HG03139 (cell line): ENCODE results near the gene CAPN8.

Experiments
- ATAC-seq: cut with Tn5 transposase; IDR thresholded peaks from one replicate; pipeline ENCODE4 v1.9.1; 2021; ENCODE audit not compliant: unreplicated experiment

Gene CAPN8

DNA sequence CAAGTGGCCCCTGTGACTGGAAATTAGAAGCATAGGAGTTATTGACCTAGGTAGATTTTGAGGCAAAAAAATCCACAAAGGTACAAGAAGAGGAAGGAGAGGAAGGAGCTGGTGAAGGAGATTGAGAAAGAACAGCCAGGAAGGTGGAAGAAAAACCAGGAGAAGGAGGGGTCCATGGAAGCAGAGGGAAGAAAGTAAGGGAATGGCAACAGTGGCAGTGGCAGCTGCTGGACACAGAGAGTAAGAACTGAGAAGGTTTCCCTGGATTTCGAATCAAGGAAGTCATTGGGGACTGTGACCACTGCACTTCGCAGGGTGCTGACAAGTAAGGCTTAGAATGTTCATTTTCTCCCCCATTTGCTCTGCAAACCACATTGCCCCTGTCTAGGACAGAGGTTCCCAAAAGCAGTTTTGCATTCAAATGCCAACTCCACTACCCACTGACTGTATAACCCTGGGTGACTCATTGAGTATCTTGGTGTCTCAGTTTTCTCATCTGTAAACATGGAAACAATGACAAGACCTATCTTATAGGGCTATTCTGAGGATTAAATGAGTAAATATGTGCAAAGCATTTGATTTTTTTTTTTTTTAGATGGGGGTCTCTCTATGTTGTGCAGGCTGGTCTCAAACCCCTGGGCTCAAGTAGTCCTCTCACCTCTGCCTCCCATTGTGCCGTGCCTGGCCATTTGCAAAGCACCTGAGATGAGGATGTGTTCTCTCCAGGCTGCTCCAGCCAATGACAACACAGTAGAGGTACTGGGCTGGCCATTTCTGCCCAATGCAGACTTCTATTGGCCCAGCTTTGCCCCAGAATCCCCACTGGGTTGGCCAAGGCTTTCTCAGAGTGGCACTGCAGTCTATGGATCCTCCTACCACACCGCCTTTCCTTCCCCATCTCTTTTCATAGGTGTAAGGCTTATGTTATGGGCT, 37.5 kb upstream of the CAPN8 start:
- ATAC-seq, result no peak

DNA sequence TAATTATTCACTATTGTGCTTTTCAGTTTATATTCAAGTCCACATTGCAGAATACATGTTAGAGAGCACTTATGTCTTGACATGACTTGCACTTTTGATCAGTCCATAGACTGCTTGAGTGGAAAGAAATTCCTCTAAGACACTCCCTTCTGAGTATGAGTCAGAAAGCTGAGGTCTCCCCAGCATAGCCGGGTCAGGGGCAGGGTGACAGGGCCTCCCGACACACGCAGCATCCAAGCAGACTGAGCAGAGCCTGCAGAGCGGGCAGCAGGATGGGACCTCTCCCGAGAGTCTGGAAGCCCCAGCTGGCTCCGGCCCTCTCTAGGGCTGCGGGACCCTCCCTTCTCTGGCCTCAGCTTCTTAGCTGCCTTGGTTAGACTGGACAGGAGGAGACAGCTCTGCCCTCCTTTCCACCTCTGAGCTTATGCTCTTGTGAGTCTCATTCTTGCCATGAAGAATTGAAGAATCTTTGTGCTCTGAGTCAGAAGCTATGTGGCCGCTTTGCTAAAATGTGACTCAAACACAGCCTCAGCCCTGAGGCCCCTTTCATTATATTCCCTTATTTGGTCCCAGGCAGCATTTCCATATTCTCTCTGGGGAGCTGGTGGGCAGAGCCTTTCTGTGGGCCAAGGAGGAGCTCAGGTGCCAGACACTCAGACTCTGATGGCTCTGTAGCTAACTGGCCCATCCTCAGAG, 35.6 kb upstream of the CAPN8 start:
- no peak for ATAC-seq

DNA sequence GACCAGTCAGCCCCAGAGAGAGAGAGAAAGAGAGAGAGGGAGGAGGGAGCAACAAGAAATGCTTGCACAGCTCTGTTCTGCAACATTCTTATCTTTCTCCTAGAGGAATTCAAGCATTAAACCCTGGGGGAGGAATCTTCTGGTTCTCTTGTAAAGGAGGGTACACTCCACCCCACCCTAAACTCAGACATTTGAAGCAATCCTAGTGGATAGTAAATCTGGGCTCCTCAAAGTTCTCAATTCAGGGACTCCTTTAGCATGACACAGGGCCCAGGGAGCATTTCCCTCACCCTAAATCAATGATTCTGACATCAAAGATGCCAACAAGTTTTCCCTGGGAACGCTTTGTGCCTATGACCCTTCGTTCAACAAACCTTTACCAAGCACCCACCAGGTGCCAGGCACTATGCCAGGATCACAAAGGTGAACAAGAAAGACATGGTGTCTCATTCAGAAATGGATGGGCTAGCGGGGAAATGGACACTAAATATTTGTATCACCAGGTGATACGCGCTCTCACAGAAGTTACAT, 35.0 kb upstream of the CAPN8 start:
- ATAC-seq, result no peak

DNA sequence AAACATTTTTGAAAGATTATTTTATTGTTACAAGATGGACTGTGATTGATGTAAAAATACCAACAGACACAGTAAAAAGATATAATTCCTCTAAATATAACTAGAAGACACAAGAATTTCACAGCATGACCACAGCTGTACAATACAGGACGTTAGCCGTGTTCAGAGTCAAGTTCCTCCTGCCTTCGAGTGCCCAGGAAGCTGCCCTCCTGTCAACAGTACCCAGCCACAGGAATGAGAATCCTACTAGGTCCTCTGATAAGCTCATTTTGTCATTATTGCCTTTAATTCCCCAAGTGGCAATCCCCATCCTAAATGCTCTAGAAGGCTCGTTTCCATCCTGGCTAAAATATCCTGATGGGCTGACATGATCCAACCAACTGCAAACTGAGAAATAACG, 30.4 kb upstream of the CAPN8 start:
- no peak for ATAC-seq

DNA sequence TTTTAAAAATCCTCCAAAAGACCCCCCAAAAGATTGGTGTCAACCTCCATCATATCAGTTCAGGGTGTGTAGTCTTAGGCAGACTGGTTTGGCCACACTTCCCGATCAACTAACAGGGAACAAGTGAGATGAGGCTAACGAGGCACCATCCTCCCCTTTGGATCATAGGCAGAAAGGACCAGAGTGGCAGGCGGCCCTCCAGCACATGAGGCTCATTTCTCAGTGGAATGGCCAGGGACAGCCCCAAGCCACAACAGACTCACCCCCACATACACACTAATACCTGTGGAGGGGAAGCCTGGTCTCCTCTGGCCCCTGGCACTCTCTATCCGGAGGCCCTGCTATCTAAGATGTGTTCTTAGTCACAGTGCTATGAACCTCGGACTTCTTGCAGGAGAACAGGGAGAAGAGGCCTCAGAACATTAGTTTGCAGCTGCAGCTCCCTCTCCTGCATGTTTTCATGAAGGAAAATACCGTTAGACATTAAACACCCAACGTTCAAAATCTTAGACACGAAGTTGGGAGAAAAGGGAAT, 29.6 kb upstream of the CAPN8 start:
- no peak for ATAC-seq

DNA sequence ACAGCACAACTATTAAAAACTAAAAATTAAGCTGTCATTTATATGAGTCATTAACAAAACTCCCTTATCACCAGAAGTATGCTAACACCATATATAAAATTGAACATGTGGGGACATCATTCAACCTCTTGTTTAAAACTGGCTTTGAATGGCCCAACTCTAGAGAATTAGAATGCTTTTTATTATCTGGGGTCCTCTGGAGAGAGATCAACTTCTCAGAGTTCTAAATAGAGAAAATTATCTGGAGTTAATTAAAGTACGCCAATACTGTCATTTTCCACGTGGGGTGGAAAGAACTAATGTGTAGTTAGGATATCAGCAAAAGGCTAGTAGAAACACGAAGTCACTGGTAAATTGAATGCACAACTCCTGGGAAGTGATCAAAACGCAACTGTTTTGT, 25.6 kb upstream of the CAPN8 start:
- no peak for ATAC-seq

DNA sequence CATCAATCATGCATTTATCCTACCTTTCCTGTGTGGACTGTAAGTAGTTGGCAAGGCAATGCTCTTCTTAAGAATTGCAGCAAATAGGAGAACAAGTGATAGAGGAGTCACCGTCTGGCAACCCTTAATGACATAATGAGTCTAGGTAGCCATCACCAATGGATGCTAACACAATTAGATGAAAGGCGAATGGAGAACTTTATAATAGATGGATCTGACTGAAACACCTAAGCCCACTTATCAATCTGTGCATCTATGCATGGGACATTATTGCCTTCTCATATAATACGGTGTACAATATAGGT, 18.9 kb upstream of the CAPN8 start:
- no peak for ATAC-seq

DNA sequence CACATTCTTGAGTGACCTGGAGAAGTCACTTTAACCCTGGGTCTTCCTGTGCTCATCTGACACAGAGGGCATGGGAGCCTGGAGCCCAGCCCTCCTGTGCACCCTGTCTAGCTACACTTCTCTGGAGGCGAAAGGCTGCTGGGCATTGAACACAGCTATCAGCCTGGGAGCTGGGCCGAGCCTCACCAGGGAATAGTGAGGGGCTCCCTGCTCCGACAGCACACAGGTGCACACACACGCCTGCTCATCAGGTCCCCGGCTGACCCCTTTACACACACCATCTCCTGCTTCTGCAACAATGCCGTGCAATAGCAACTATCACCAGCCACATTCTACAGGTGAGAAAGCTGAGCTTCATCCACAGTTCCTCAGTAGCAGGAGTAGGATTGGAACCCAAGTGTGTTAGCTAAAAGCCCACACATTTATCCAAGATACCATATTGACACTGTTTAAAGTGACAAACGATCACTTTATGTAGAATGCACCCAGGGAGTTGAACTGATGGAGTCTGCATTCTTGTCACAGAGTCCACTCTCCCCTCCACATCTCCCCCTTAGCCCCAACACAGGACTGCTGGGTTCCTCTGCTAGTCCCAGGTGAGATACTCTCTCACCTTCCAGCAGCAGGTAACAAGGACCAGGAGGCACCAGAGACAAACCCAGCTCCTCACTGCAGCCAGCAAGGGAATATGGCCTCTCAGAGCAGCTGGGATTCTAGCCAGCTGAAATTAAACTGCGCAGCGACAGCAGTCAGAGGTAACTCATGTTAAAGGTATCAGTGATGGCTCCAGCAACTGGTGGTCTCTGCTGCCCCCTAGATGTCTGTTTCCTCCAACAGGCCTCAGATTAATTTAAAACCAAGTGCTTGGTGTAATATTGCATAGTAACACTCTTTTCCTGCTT, 18.3 kb upstream of the CAPN8 start:
- no peak for ATAC-seq

DNA sequence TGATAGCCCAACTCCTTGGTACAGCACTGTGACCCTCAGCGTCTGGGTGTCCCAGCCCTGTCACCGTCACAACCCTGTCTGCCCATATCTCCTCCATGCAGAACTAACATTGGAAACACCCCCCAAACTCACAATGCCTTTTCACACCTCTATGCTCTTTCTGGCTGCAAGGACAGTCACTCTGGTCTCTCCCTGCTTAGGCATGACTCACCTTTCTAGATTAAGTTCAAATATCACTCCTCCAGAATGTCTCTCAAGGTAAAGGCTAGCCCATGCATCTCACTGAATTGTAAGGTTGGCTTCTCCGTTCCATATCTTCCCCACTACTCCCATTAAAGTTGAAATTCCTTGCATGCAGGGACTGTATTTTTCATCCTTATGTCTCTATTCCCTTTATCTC, 17.0 kb upstream of the CAPN8 start:
- ATAC-seq, result no peak

DNA sequence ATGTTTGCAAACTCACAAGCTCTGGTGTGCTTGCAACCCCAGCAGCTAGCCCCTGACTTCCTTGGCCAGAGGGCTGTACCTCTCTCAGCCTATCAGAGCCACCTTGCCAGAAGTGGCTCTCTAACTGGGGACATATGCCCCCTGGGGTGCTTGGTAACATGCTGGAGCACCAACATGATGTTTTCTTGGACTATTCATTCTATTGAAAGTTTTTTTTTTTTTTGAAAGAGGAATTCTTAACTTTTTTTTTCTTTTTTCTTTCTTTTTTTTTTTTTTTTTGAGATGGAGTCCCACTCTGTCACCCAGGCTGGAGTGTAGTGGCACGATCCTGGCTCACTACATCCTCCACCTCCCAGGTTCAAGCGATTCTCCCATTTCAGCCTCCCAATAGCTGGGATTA, 14.7 kb upstream of the CAPN8 start:
- ATAC-seq, result no peak

DNA sequence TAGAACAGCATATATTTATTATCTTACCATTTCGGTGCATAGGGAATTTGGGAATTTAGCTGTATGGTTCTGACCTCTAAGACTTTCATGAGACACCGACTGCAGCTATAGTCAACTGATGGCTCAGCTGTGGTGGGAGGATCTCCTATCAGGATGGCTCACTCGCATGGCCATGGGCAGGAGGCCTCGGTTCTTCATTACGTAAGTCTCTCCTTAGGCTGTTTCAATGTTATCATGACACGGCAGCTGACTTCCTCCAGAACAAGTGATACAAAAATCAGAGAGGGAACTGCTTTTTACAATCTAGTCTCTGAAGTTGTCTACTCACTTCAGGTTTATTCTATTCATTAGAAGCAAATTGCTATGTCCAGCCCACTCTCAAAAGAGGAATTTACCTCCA, 13.3 kb upstream of the CAPN8 start:
- ATAC-seq, result no peak

DNA sequence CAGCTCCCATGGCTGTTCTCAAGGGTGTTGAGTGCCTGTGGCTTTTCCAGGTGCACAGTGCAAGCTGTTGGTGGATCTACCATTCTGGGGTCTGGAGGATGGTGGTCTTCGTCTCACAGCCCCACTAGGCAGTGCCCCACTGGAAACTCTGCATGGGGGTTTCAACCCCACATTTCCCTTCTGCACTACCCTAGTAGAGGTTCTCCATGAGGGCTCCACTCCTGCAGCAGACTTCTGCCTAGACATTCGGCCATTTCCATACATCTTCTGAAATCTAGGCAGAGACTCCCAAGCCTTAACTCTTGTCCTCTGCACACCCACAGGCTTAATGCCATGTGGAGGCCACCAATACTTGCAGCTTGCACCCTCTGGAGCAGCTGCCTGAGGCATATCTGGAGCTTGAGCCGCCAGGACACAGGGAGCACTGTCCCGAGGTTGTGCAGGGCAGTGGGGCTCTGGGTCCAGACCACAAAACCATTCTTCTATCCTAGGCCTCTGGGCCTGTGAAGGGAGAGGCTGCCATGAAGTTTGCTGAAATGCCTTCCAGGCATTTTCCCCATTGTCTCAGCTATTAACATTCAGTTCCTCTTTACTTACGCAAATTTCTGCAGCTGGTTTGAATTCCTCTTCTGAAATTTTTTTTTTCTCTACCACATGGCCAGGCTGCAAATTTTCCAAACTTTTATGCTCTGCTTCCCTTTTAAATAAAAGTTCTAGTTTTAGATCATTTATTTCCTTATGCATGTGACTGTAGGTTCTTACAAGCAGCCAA, 8.8 kb upstream of the CAPN8 start:
- ATAC-seq, result no peak

DNA sequence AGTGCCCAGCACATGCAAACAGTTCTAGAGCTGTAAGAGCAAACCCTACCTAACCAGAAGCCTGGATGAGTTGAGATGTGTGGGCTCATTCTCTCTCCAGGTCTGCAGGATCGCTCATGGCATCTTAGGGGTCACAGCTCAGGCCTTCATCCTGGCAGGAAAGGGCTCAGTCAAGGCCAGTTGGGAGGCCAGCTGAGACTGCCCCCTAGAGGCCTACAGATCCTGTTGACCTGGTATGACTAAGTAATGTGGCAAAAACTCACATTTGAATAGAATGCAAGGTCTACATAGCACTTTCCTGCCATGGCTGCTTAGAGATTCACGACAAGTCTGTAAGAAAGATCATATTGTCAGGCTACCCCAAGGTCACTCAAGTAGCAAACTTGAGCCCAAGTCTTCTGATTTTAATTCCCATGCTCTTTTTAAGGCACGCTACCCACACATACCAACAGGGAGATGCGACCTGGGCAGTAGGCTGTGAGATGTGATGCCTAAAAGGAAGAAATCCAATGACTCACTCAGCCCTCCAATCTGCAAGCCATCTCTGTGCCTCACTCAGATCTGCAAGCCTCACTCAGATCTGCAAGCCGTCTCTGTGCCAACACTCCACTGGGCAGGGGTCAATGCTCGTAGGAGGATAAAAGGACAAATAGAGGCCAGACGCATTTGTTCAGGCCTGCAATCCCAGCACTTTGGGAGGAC, 5.1 kb upstream of the CAPN8 start:
- no peak for ATAC-seq

DNA sequence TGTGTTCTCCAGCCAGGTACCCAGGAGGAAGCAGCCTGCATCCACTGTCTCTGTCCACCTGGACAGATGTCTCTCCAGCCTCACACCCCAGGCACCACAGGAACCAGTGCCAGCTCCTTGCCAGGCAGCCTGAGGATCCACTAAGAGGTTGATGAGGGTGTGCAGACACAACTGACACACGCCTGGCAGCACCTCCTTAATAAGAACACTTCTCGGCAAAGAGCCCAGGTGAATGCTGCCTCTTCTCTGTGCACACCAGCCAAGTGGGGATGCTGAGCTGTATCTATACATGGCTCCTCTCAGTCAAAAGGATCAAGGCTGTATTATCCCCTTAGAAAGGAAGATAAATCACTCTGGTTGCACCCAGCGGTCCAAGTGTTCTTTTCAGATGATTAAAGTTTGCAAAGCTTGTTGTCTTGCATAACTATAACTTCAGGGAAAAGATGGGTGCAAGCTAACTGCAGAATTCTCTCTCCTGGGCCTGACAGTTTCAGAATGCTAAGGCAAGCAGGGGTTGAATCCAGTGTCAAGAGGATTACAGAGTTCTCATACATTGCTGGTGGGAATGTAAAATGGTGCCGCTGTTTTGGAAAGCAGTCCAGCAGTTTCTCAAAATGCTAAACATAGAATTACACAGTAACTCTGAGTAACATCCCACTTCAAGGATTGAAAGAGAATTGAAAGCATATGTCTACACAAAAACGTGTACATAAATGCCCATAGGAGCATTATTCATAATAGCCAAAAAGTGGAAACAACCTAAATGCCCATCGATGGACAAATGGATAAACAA, 3.7 kb upstream of the CAPN8 start:
- no peak for ATAC-seq

DNA sequence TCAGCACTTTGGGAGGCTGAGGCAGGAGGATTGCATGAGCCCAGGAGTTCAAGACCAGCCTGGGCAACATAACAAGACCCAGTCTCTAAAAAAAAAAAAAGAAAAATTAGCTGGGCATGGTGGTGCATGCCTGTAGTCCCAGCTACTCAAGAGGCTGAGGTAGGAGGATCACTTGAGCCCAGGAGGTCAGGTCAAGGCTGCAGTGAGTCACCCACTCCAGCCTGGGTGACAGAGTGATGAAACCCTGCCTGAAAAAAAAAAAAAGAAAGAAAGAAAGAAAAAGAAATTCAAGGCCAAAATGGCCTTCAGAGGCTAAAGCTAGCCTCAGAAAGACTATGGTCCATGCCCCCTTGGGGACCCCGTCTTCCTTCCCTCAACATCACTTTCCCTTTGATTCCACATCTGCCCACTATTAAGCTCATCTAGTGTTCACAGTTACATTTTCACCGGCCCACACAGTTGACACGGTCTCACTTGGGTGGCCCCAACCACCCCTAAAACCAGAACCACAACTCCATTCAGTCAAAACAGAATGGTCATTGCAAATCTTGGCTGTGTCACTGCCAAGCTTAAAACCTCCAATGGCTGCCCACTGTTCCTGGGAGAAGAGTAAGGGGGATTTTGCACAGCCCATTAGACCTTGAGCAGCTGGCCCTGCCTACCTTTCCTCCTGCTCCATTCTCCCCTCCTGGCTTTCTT, 2.1 kb upstream of the CAPN8 start:
- no peak for ATAC-seq

DNA sequence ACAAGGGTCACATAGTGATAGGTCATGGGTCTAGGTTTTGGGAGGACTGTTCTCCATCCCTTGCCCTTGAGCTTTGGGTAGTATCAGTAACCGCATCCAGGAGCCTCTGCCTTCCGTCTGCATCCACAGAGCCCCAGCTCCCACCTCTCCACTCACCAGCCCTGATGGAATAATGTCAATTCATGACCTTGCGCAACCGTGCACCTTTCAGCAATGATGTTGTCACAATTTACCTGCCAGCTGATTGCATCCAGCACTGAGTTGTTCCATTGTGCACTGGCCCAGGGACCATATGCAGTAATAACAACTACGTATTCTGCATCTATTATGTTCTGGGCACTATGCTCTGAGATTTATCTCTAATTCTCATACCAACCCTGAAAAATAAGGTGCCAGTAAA, 1.4 kb downstream of the CAPN8 start:
- ATAC-seq, result no peak

DNA sequence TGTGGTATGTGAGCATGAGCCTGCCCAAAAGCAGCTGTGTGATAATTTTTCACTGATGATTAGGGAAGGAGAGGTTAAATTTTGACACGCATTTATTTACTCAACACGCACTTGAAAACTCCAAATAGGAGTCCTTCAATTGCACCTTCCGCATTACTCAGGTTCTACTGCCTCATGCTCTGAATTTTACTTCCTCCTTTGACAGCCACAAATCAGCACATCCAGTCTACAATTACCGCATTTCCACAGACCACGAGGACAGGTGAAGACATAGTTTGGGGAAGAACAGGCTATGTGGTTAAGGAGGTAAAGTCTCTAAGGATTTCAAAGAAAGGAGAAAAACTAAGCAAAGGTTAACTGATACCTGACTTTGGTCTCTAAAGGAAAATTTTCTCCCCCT, 2.6 kb downstream of the CAPN8 start:
- ATAC-seq, result no peak

DNA sequence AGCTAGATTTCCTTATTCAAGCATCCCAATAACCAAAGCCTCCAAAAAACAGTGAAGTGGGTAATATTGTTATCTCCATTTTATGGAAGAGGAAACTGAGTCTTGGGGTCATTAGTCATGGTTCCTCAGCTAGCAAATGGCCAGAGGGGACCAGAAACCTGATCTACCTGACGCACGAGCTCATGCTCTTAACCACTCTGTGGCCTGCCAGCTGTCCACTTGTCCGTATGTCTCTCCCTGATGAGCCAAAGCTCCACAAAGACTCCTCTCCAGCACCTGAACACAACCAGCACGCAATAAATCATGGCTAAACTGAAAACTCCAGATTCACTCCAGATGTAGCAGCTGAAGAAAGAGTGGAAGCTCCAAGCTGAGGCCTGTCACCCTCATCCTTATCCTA, 5.8 kb downstream of the CAPN8 start:
- ATAC-seq, result no peak
